Fibroblast of skin of back (primary cell): Measurements from ENCODE around the gene RTEL1.
A peak's percentile ranks its signal among the peaks of the same experiment; 100 is the strongest.
"Not testable (repeated sequence)": the region's sequence is repeated elsewhere in the genome, so short reads cannot be mapped to it uniquely, and the experiment has no call there.

Source experiments
- DNase-seq: peaks from one replicate; pipeline ENCODE4 v3.0.0-alpha.2; 2013

The RTEL1 gene

GRCh38 chr20:63671695-63672094 lies 13.6 kb downstream of the RTEL1 start:
- DNase-seq, result not testable (repeated sequence)

- DNase-seq, result no peak
These were observed 14.6 kb downstream of the RTEL1 start for GRCh38 chr20:63672666-63673065.

- DNase-seq, result no peak
These were observed 15.8 kb downstream of the RTEL1 start for GRCh38 chr20:63673951-63674350.

GRCh38 chr20:63675681-63676368 lies 17.7 kb downstream of the RTEL1 start:
- no peak for DNase-seq

- no peak for DNase-seq
These were observed 20.0 kb downstream of the RTEL1 start for GRCh38 chr20:63678071-63678470.

GRCh38 chr20:63678667-63679465 lies 20.8 kb downstream of the RTEL1 start:
- no peak for DNase-seq

- DNase-seq, result no peak
These were observed 21.7 kb downstream of the RTEL1 start for GRCh38 chr20:63679799-63680305.

- no peak for DNase-seq
These were observed 22.3 kb downstream of the RTEL1 start for GRCh38 chr20:63680427-63680826.

GRCh38 chr20:63680857-63681608 lies 22.9 kb downstream of the RTEL1 start:
- DNase-seq, result no peak

GRCh38 chr20:63681609-63682142 lies 23.6 kb downstream of the RTEL1 start:
- DNase-seq, result no peak

GRCh38 chr20:63682384-63683139 lies 24.4 kb downstream of the RTEL1 start:
- peak; percentile 99 for DNase-seq

GRCh38 chr20:63685269-63686026 lies 27.3 kb downstream of the RTEL1 start:
- DNase-seq, result no peak

GRCh38 chr20:63686094-63686491 lies 28.0 kb downstream of the RTEL1 start:
- DNase-seq, result no peak

- peak; percentile 75 for DNase-seq
These were observed 28.6 kb downstream of the RTEL1 start for GRCh38 chr20:63686492-63687321.

- no peak for DNase-seq
These were observed 29.5 kb downstream of the RTEL1 start for GRCh38 chr20:63687419-63688178.

- no peak for DNase-seq
These were observed 30.3 kb downstream of the RTEL1 start for GRCh38 chr20:63688228-63689045.

- no peak for DNase-seq
These were observed 31.2 kb downstream of the RTEL1 start for GRCh38 chr20:63689046-63690002.
